Upper lobe of right lung (tissue), 1 donor: ENCODE results near the gene SNX17. TPM values are rescaled to one million over a fixed set of nuclear protein-coding genes. Genes with fewer than 3 reads are reported as not detected.
"Not testable (repeated sequence)": the region's sequence is repeated elsewhere in the genome, so short reads cannot be mapped to it uniquely, and the experiment has no call there.

Experiments used
- ATAC-seq: fragments of 200-7000 bp; cut with Tn5 transposase; one replicate; pipeline ENCODE4 v1.9.1; 2020; ENCODE audit warnings: mild to moderate bottlenecking, moderate library complexity
- DNase-seq: peaks from one replicate; pipeline ENCODE4 v3.0.0-alpha.2; 2020
- H3K27ac ChIP-seq: fragments of 200-600 bp; one replicate; pipeline ENCODE4 v1.8.0; 2022
- H3K27me3 ChIP-seq: fragments of 200-600 bp; one replicate; pipeline ENCODE4 v1.8.0; 2022; ENCODE audit warnings: mild to moderate bottlenecking
- H3K36me3 ChIP-seq: fragments of 200-600 bp; one replicate; pipeline ENCODE4 v1.8.0; 2022
- H3K4me1 ChIP-seq: fragments of 200-600 bp; one replicate; pipeline ENCODE4 v1.8.0; 2022
- H3K4me3 ChIP-seq: fragments of 200-600 bp; one replicate; pipeline ENCODE4 v1.8.0; 2022; ENCODE audit warnings: mild to moderate bottlenecking
- H3K9me3 ChIP-seq: fragments of 200-600 bp; one replicate; pipeline ENCODE4 v1.8.0; 2022
- CTCF ChIP-seq: fragments of 200-600 bp; IDR thresholded peaks from one replicate; pipeline ENCODE4 v1.8.0; 2022; ENCODE audit warnings: antibody characterized with exemption
- intact Hi-C: fragments of 100-400 bp; cut with DNase I; formaldehyde crosslinking; loops from one replicate; pipeline ENCODE4 v1.11.0; 2022
- total RNA-seq: library from RNA; stranded (reverse); fragmentation: NEBNext Ultra II Directional; extraction: Animal tissue kit (Norgen Biotek cat#: 25700); gene quantifications from one replicate; pipeline ENCODE4 v1.2.1, GENCODE V29; 2021
- donor health status: DM: no; HTN: yes; CAD: no; lungs with severe emphysema.

SNX17 gene
- total RNA-seq, 1 donor from 2014 or later, result 97.6 TPM

- Histone ChIP-seq H3K27ac (no peak overlapping the region), H3K36me3 (no peaks in the 10 kb centered on the region), H3K4me3 (no peak overlapping the region), H3K9me3 (no peaks in the 10 kb centered on the region), H3K27me3 (no peaks in the 10 kb centered on the region), H3K4me1 (peaks cover 16% of the 10 kb centered on the region)
- no peak for DNase-seq
- intact Hi-C loops, result no loop called here
- TF ChIP-seq CTCF, result no peak
- ATAC-seq, result no peak
Observed at GRCh38 chr2:27412419-27413152, 42.2 kb downstream of the SNX17 start.

- DNase-seq, result no peak
- H3K4me3 ChIP-seq, result no peak overlapping the region
- TF ChIP-seq CTCF, result no peak
- no peak overlapping the region for H3K27ac ChIP-seq
- H3K36me3 ChIP-seq, result no peaks in the 10 kb centered on the region
- no peak for ATAC-seq
- no peaks in the 10 kb centered on the region for H3K4me1 ChIP-seq
- intact Hi-C loops, result no loop called here
- no peaks in the 10 kb centered on the region for H3K27me3 ChIP-seq
- H3K9me3 ChIP-seq, result no peaks in the 10 kb centered on the region
Observed at GRCh38 chr2:27416151-27416550, 45.7 kb downstream of the SNX17 start.

- no peaks in the 10 kb centered on the region for H3K36me3 ChIP-seq
- intact Hi-C loops, result no loop called here
Observed at GRCh38 chr2:27420996-27421395, 50.6 kb downstream of the SNX17 start.

GRCh38 chr2:27421660-27422250 is 51.3 kb downstream of the SNX17 start:
- intact Hi-C loops, result no loop called here
- H3K36me3 ChIP-seq, result no peaks in the 10 kb centered on the region
- TF ChIP-seq CTCF, result no peak
- DNase-seq (no peak), ATAC-seq (no peak)
- H3K4me3 ChIP-seq, result no peak overlapping the region
- no peak overlapping the region for H3K27ac ChIP-seq
- H3K27me3 ChIP-seq, result no peaks in the 10 kb centered on the region
- H3K9me3 ChIP-seq, result no peaks in the 10 kb centered on the region
- H3K4me1 ChIP-seq, result no peaks in the 10 kb centered on the region

More at GRCh38 chr2:27420996-27421395, 50.6 kb downstream of the SNX17 start:
- no peak overlapping the region for H3K4me3 ChIP-seq
- TF ChIP-seq CTCF, result no peak
- no peaks in the 10 kb centered on the region for H3K9me3 ChIP-seq
- H3K27me3 ChIP-seq, result no peaks in the 10 kb centered on the region
- ATAC-seq (no peak), DNase-seq (no peak)
- no peaks in the 10 kb centered on the region for H3K4me1 ChIP-seq
- no peak overlapping the region for H3K27ac ChIP-seq

- H3K27ac ChIP-seq, result no peak overlapping the region
- no peaks in the 10 kb centered on the region for H3K27me3 ChIP-seq
- no peak for TF ChIP-seq CTCF
- H3K9me3 ChIP-seq, result no peaks in the 10 kb centered on the region
- H3K4me1 ChIP-seq, result peaks cover 6% of the 10 kb centered on the region
- intact Hi-C loops, result no loop called here
- DNase-seq, result no peak
- no peaks in the 10 kb centered on the region for H3K36me3 ChIP-seq
- H3K4me3 ChIP-seq, result no peak overlapping the region
- ATAC-seq, result no peak
Observed at GRCh38 chr2:27422958-27423357, 52.5 kb downstream of the SNX17 start.

DNA sequence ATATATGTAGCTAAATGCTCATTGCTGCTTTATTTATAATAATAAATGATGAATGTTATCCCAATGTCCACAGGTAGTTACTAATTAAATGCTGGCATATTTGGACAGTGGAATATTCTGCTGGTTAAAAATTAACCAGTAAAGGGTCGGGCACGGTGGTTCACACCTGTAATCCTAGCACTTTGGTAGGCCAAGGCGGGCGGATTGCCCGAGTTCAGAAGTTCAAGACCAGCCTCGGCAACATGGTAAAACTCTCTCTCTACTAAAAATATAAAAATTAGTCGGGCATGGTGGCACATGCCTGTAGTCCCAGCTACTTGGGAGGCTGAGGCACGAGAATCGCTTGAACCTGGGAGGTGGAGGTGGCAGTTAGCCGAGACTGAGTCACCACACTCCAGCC is 54.6 kb downstream of the SNX17 start:
- H3K4me3 ChIP-seq, ATAC-seq, DNase-seq, H3K27ac ChIP-seq, H3K36me3 ChIP-seq, H3K27me3 ChIP-seq, H3K9me3 ChIP-seq, intact Hi-C loops: not testable (repeated sequence)
- H3K4me1 ChIP-seq, result peaks cover 11% of the 10 kb centered on the region

Other genes with a start within 250 kb of the SNX17 start
- gene ABHD1, start 246.8 kb upstream of the SNX17 start, total RNA-seq, result 0.35 TPM
- 42.1 TPM for gene PREB, start 236.0 kb upstream of the SNX17 start, total RNA-seq
- not detected for gene PRR30, start 231.2 kb upstream of the SNX17 start, total RNA-seq
- gene TCF23, start 221.6 kb upstream of the SNX17 start, total RNA-seq, result not detected
- 102 TPM for gene ATRAID, start 158.6 kb upstream of the SNX17 start, total RNA-seq
- gene SLC5A6, start 158.3 kb upstream of the SNX17 start, total RNA-seq, result 24.5 TPM
- 27.1 TPM for gene CAD, start 153.2 kb upstream of the SNX17 start, total RNA-seq
- gene SLC30A3, start 107.6 kb upstream of the SNX17 start, total RNA-seq, result 0.58 TPM
- gene DNAJC5G, start 95.2 kb upstream of the SNX17 start, total RNA-seq, result not detected
- not detected for gene TRIM54, start 88.2 kb upstream of the SNX17 start, total RNA-seq
- 2.8 TPM for gene UCN, start 62.2 kb upstream of the SNX17 start, total RNA-seq
- gene MPV17, start 47.5 kb upstream of the SNX17 start, total RNA-seq, result 80.4 TPM
- 54.4 TPM for gene GTF3C2, start 13.9 kb upstream of the SNX17 start, total RNA-seq
- gene EIF2B4, start 278 bp upstream of the SNX17 start, total RNA-seq, result 35.0 TPM
- gene ZNF513, start 10.1 kb downstream of the SNX17 start, total RNA-seq, result 14.2 TPM
- gene PPM1G, start 39.0 kb downstream of the SNX17 start, total RNA-seq, result 51.8 TPM
- 75.8 TPM for gene NRBP1, start 58.0 kb downstream of the SNX17 start, total RNA-seq
- 22.5 TPM for gene KRTCAP3, start 71.8 kb downstream of the SNX17 start, total RNA-seq
- gene IFT172, start 119.1 kb downstream of the SNX17 start, total RNA-seq, result 19.2 TPM
- 2.0 TPM for gene FNDC4, start 124.6 kb downstream of the SNX17 start, total RNA-seq
- gene GCKR, start 126.2 kb downstream of the SNX17 start, total RNA-seq, result not detected
- gene ZNF512, start 212.4 kb downstream of the SNX17 start, total RNA-seq, result 30.8 TPM